WTC11 (cell line): ENCODE data around the gene CACNA2D1. TPM values are rescaled to one million over a fixed set of nuclear protein-coding genes. Genes with fewer than 3 reads are reported as not detected.

ENCODE experiments used
- ATAC-seq: fragments of 200-7000 bp; cut with Tn5 transposase; 2 replicates; pipeline ENCODE4 v1.10.0; 2021; ENCODE audit warnings: mild to moderate bottlenecking, moderate library complexity
- CTCF ChIA-PET: fragments of 300-600 bp; sonication (Branson Sonifier 250); formaldehyde crosslinking; loops from one replicate; lab custom pipeline; 2021; ENCODE audit warnings: antibody characterized with exemption; lab: Charles Lee
- POLR2A ChIA-PET: fragments of 350-600 bp; sonication (Branson Sonifier 250); formaldehyde crosslinking; loops from one replicate; lab custom pipeline; 2021; ENCODE audit warnings: antibody characterized with exemption; lab: Charles Lee
- DNase-seq: peaks from one replicate; pipeline ENCODE4 v3.0.0; 2021; ENCODE audit warnings: low spot score
- H3K27ac Mint-ChIP-seq: 2 replicates; pipeline ENCODE4 v1.8.0; 2021; ENCODE audit warnings: mixed read lengths
- H3K27me3 Mint-ChIP-seq: 2 replicates; pipeline ENCODE4 v1.8.0; 2021; ENCODE audit warnings: low read depth, mild to moderate bottlenecking, moderate library complexity, mixed read lengths
- H3K36me3 Mint-ChIP-seq: 2 replicates; pipeline ENCODE4 v1.8.0; 2021; ENCODE audit warnings: mixed read lengths
- H3K4me1 Mint-ChIP-seq: 2 replicates; pipeline ENCODE4 v1.8.0; 2022; ENCODE audit warnings: mixed read lengths
- H3K4me3 Mint-ChIP-seq: 2 replicates; pipeline ENCODE4 v1.8.0; 2021; ENCODE audit warnings: mild to moderate bottlenecking, moderate library complexity, mixed read lengths
- H3K9me3 Mint-ChIP-seq: 2 replicates; pipeline ENCODE4 v1.8.0; 2021; ENCODE audit warnings: mixed read lengths
- CREM ChIP-seq: sonication (generic); formaldehyde crosslinking; IDR thresholded peaks from 2 replicates; pipeline ENCODE4 v1.8.1; 2022; ENCODE audit warnings: mild to moderate bottlenecking, missing genetic modification reagents, moderate library complexity
- GRHL2 ChIP-seq: fragments of 250-450 bp; sonication (Bioruptor Pico); IDR thresholded peaks from 2 replicates; pipeline ENCODE4 v1.8.0; 2022; ENCODE audit warnings: mild to moderate bottlenecking, moderate library complexity; ENCODE audit not compliant: insufficient replicate concordance, severe bottlenecking
- NFE2L1 ChIP-seq: sonication (generic); formaldehyde crosslinking; IDR thresholded peaks from 2 replicates; pipeline ENCODE4 v1.8.1; 2023; ENCODE audit warnings: missing genetic modification reagents
- NR3C1 ChIP-seq: sonication (generic); formaldehyde crosslinking; conservative IDR thresholded peaks from 2 replicates; pipeline ENCODE4 v1.8.1; 2023; ENCODE audit warnings: low read depth, mild to moderate bottlenecking, missing genetic modification reagents
- SMAD3 ChIP-seq: sonication (generic); formaldehyde crosslinking; IDR thresholded peaks from 2 replicates; pipeline ENCODE4 v1.8.0; 2022; ENCODE audit warnings: missing genetic modification reagents, mild to moderate bottlenecking, borderline replicate concordance
- SP1 ChIP-seq: sonication (generic); formaldehyde crosslinking; conservative IDR thresholded peaks from 2 replicates; pipeline ENCODE4 v1.8.1; 2022; ENCODE audit warnings: missing genetic modification reagents
- ZNF219 ChIP-seq: sonication (generic); formaldehyde crosslinking; IDR thresholded peaks from 2 replicates; pipeline ENCODE4 v1.8.0; 2023; ENCODE audit warnings: missing genetic modification reagents, mild to moderate bottlenecking, borderline replicate concordance
- ZNF232 ChIP-seq: sonication (generic); formaldehyde crosslinking; IDR thresholded peaks from 2 replicates; pipeline ENCODE4 v1.8.0; 2022; ENCODE audit warnings: mild to moderate bottlenecking, missing genetic modification reagents
- ZNF416 ChIP-seq: fragments of 250-450 bp; sonication (Bioruptor Pico); IDR thresholded peaks from 2 replicates; pipeline ENCODE4 v1.9.0; 2021; ENCODE audit warnings: mild to moderate bottlenecking, inconsistent platforms
- total RNA-seq: library from RNA; stranded (reverse); gene quantifications from 3 replicates; pipeline ENCODE4 v1.2.3, GENCODE V29; 2021
- TF ChIP-seq, protein P1 (sequence below): fragments of 250-450 bp; sonication (Bioruptor Pico); IDR thresholded peaks from 2 replicates; pipeline ENCODE4 v2.1.2; 2022; ENCODE audit warnings: mild to moderate bottlenecking, moderate library complexity
- TF ChIP-seq, protein P2 (sequence below): sonication (generic); formaldehyde crosslinking; IDR thresholded peaks from 2 replicates; pipeline ENCODE4 v1.8.1; 2023; ENCODE audit warnings: mild to moderate bottlenecking, moderate library complexity, missing genetic modification reagents
- TF ChIP-seq, protein P3 (sequence below): sonication (generic); formaldehyde crosslinking; IDR thresholded peaks from 2 replicates; pipeline ENCODE4 v1.8.1; 2022; ENCODE audit warnings: mild to moderate bottlenecking, missing genetic modification reagents, moderate library complexity, borderline replicate concordance
- TF ChIP-seq, protein P4 (sequence below): sonication (generic); formaldehyde crosslinking; IDR thresholded peaks from 2 replicates; pipeline ENCODE4 v1.8.1; 2023; ENCODE audit warnings: mild to moderate bottlenecking, missing genetic modification reagents, moderate library complexity
- TF ChIP-seq, protein P5 (sequence below): sonication (generic); formaldehyde crosslinking; IDR thresholded peaks from 2 replicates; pipeline ENCODE4 v1.8.1; 2023; ENCODE audit warnings: mild to moderate bottlenecking, missing genetic modification reagents
- TF ChIP-seq, protein P6 (sequence below): sonication (generic); formaldehyde crosslinking; IDR thresholded peaks from 2 replicates; pipeline ENCODE4 v1.8.0; 2022; ENCODE audit warnings: missing genetic modification reagents

Gene CACNA2D1
- total RNA-seq, 1 experiment from 2014 or later: 33.3 TPM

DNA sequence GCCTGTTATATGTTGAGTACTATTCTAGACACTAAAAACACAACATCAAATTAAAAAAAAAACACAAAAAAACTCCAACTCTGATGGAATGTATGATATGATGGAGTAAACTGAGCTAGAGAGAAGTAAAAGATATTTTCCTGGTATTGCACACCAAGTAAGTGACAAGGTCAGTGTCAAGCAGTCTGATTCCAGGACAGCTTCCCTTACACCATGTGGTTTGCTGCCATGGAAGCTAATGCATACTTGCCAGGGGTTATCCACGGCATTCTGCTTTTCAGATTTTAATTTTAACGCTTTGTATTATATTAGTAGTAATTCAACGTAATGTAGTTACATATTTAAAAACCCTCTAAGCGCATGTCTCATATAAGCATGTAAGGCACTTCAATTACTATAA is 48.4 kb downstream of the CACNA2D1 start (continued):
- TF ChIP-seq, protein P1, sequence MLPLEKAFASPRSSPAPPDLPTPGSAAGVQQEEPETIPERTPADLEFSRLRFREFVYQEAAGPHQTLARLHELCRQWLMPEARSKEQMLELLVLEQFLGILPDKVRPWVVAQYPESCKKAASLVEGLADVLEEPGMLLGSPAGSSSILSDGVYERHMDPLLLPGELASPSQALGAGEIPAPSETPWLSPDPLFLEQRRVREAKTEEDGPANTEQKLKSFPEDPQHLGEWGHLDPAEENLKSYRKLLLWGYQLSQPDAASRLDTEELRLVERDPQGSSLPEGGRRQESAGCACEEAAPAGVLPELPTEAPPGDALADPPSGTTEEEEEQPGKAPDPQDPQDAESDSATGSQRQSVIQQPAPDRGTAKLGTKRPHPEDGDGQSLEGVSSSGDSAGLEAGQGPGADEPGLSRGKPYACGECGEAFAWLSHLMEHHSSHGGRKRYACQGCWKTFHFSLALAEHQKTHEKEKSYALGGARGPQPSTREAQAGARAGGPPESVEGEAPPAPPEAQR: no peak
- TF ChIP-seq, protein P2, sequence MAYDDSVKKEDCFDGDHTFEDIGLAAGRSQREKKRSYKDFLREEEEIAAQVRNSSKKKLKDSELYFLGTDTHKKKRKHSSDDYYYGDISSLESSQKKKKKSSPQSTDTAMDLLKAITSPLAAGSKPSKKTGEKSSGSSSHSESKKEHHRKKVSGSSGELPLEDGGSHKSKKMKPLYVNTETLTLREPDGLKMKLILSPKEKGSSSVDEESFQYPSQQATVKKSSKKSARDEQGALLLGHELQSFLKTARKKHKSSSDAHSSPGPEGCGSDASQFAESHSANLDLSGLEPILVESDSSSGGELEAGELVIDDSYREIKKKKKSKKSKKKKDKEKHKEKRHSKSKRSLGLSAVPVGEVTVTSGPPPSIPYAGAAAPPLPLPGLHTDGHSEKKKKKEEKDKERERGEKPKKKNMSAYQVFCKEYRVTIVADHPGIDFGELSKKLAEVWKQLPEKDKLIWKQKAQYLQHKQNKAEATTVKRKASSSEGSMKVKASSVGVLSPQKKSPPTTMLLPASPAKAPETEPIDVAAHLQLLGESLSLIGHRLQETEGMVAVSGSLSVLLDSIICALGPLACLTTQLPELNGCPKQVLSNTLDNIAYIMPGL: no peak
- no peak for TF ChIP-seq CREM (CRISPR knock-in tag)
- TF ChIP-seq SMAD3 (CRISPR knock-in tag): no peak
- TF ChIP-seq, protein P3, sequence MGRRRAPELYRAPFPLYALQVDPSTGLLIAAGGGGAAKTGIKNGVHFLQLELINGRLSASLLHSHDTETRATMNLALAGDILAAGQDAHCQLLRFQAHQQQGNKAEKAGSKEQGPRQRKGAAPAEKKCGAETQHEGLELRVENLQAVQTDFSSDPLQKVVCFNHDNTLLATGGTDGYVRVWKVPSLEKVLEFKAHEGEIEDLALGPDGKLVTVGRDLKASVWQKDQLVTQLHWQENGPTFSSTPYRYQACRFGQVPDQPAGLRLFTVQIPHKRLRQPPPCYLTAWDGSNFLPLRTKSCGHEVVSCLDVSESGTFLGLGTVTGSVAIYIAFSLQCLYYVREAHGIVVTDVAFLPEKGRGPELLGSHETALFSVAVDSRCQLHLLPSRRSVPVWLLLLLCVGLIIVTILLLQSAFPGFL (CRISPR knock-in tag): no peak
- TF ChIP-seq, all 79 proteins: peak for 0

DNA sequence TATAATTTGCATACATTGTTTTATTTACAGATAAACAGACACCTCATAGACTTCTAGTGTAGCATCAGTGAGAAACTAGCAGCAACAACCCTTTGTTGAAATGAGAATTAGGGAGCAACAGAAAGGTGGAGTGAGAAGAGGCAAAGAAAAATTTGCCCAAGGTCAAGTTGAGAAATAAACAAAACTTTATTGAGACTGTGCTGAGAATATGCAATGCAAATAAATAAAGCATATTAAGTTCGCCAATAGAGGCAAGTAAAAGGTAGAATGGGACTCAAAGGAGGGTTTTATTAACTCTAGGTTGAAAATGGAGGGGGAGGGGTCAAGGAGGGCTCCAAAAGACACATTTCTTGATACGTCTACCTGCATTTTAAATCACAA is 49.7 kb downstream of the CACNA2D1 start:
- ATAC-seq: no peak
- POLR2A ChIA-PET: no interaction called here
- Mint-ChIP-seq H3K4me1 (peaks cover 43% of the 10 kb centered on the region), H3K27me3 (no peaks in the 10 kb centered on the region), H3K36me3 (peaks cover 13% of the 10 kb centered on the region), H3K9me3 (peaks cover 13% of the 10 kb centered on the region), H3K27ac (no peak overlapping the region; the same call in 1 of the 2 replicates), H3K4me3 (no peak overlapping the region)
- TF ChIP-seq, protein P4, sequence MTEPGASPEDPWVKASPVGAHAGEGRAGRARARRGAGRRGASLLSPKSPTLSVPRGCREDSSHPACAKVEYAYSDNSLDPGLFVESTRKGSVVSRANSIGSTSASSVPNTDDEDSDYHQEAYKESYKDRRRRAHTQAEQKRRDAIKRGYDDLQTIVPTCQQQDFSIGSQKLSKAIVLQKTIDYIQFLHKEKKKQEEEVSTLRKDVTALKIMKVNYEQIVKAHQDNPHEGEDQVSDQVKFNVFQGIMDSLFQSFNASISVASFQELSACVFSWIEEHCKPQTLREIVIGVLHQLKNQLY (CRISPR knock-in tag): no peak
- no peak for TF ChIP-seq GRHL2 (CRISPR knock-in tag)
- TF ChIP-seq ZNF219: no peak
- no peak for TF ChIP-seq ZNF416
- CTCF ChIA-PET: no interaction called here
- no peak for DNase-seq

DNA sequence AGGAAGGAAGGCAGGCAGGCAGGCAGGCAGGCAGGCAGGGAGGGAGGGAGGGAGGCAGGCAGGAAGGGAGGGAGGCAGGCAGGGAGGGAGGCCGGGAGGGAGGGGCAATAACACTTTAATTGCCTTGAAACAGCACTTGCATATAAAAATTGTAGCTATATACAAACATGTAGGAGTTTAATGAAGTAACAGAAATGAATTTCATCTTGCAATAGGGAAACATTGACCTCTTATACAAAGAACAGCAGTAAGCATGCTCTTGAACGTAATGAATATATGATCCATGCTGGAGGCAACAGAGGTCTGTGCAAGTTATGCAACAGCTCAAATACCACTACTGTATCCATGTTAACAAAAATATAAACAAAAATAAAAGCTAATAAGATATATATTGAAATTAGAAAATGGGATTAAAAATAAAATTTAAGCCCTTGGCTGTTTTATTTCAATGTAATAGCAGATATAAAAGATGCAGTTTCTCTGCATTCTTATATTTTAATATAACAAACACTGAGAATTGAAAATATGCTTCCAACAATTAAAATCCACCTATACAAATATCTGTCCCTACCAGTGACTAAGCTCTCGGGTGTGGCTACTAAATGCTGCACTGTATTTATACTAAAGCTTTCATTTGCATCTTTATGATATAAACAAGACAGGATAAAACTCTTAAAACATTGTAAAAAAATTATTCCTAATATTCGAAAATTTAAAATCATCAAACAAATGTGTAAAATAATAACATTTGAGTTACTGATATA is 50.3 kb downstream of the CACNA2D1 start:
- H3K27ac Mint-ChIP-seq: no peak overlapping the region
- H3K4me3 Mint-ChIP-seq: no peak overlapping the region
- ATAC-seq (no peak), DNase-seq (no peak)
- H3K36me3 Mint-ChIP-seq: peaks cover 11% of the 10 kb centered on the region
- no peak for TF ChIP-seq CREM (CRISPR knock-in tag)
- no peak for TF ChIP-seq SP1 (CRISPR knock-in tag)
- no peak for TF ChIP-seq ZNF232 (CRISPR knock-in tag)
- TF ChIP-seq NFE2L1 (CRISPR knock-in tag): no peak
- TF ChIP-seq, protein P5, sequence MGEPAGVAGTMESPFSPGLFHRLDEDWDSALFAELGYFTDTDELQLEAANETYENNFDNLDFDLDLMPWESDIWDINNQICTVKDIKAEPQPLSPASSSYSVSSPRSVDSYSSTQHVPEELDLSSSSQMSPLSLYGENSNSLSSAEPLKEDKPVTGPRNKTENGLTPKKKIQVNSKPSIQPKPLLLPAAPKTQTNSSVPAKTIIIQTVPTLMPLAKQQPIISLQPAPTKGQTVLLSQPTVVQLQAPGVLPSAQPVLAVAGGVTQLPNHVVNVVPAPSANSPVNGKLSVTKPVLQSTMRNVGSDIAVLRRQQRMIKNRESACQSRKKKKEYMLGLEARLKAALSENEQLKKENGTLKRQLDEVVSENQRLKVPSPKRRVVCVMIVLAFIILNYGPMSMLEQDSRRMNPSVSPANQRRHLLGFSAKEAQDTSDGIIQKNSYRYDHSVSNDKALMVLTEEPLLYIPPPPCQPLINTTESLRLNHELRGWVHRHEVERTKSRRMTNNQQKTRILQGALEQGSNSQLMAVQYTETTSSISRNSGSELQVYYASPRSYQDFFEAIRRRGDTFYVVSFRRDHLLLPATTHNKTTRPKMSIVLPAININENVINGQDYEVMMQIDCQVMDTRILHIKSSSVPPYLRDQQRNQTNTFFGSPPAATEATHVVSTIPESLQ (CRISPR knock-in tag): no peak
- TF ChIP-seq, protein P6, sequence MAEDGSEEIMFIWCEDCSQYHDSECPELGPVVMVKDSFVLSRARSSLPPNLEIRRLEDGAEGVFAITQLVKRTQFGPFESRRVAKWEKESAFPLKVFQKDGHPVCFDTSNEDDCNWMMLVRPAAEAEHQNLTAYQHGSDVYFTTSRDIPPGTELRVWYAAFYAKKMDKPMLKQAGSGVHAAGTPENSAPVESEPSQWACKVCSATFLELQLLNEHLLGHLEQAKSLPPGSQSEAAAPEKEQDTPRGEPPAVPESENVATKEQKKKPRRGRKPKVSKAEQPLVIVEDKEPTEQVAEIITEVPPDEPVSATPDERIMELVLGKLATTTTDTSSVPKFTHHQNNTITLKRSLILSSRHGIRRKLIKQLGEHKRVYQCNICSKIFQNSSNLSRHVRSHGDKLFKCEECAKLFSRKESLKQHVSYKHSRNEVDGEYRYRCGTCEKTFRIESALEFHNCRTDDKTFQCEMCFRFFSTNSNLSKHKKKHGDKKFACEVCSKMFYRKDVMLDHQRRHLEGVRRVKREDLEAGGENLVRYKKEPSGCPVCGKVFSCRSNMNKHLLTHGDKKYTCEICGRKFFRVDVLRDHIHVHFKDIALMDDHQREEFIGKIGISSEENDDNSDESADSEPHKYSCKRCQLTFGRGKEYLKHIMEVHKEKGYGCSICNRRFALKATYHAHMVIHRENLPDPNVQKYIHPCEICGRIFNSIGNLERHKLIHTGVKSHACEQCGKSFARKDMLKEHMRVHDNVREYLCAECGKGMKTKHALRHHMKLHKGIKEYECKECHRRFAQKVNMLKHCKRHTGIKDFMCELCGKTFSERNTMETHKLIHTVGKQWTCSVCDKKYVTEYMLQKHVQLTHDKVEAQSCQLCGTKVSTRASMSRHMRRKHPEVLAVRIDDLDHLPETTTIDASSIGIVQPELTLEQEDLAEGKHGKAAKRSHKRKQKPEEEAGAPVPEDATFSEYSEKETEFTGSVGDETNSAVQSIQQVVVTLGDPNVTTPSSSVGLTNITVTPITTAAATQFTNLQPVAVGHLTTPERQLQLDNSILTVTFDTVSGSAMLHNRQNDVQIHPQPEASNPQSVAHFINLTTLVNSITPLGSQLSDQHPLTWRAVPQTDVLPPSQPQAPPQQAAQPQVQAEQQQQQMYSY (CRISPR knock-in tag): no peak
- TF ChIP-seq NR3C1 (CRISPR knock-in tag): no peak
- H3K27me3 Mint-ChIP-seq: no peaks in the 10 kb centered on the region
- peaks cover 48% of the 10 kb centered on the region for H3K4me1 Mint-ChIP-seq
- ChIA-PET CTCF (no interaction called here), POLR2A (no interaction called here)
- peaks cover 11% of the 10 kb centered on the region for H3K9me3 Mint-ChIP-seq
